HepG2 (cell line): ENCODE results near the gene RPL32. TPM values are rescaled to one million over a fixed set of nuclear protein-coding genes. Genes with fewer than 3 reads are reported as not detected.

Source experiments
- ADNP ChIP-seq: sonication (generic); formaldehyde crosslinking; IDR thresholded peaks from 2 replicates; pipeline ENCODE4 v1.4.0; 2020; ENCODE audit warnings: missing genetic modification reagents
- AHR ChIP-seq: IDR thresholded peaks from 2 replicates; pipeline ENCODE4 v1.6.1; 2018; ENCODE audit warnings: missing genetic modification reagents, missing compliant biosample characterization
- AKAP8 ChIP-seq: sonication (generic); formaldehyde crosslinking; IDR thresholded peaks from 2 replicates; pipeline ENCODE4 v1.5.1; 2020; ENCODE audit warnings: mild to moderate bottlenecking, missing genetic modification reagents
- AKNA ChIP-seq: sonication (generic); formaldehyde crosslinking; IDR thresholded peaks from 2 replicates; pipeline ENCODE4 v1.4.0; 2020; ENCODE audit warnings: missing genetic modification reagents, borderline replicate concordance
- CENPX ChIP-seq: sonication (generic); formaldehyde crosslinking; IDR thresholded peaks from 2 replicates; pipeline ENCODE4 v1.9.0; 2021; ENCODE audit warnings: mild to moderate bottlenecking, missing genetic modification reagents, moderate library complexity
- EED ChIP-seq: sonication (generic); formaldehyde crosslinking; IDR thresholded peaks from 2 replicates; pipeline ENCODE4 v1.5.0; 2020; ENCODE audit warnings: mild to moderate bottlenecking, missing genetic modification reagents
- GRHL1 ChIP-seq: sonication (generic); formaldehyde crosslinking; conservative IDR thresholded peaks from 2 replicates; pipeline ENCODE4 v1.8.0; 2022; ENCODE audit warnings: missing genetic modification reagents
- KDM3A ChIP-seq: IDR thresholded peaks from 2 replicates; pipeline ENCODE4 v1.6.1; 2018; ENCODE audit warnings: low read depth, missing compliant biosample characterization
- MAZ ChIP-seq, 2 experiments: sonication (generic) in 1 of 2; formaldehyde crosslinking in 1 of 2; IDR thresholded peaks; 2 replicates each; pipeline versions ENCODE4 v1.5.0 to v1.6.1; 2012 to 2020; ENCODE audit warnings: low read depth in 2 of 2, mild to moderate bottlenecking in 2 of 2, borderline replicate concordance in 1 of 2, improper control_type of control experiment in 1 of 2, low read length in 1 of 2, missing genetic modification reagents in 1 of 2, moderate library complexity in 1 of 2
- MYC ChIP-seq: sonication (generic); formaldehyde crosslinking; IDR thresholded peaks from 2 replicates; pipeline ENCODE4 v1.9.0; 2021; ENCODE audit warnings: missing genetic modification reagents, borderline replicate concordance
- PHF20 ChIP-seq: sonication (generic); formaldehyde crosslinking; IDR thresholded peaks from 2 replicates; pipeline ENCODE4 v1.5.0; 2020; ENCODE audit warnings: mild to moderate bottlenecking, missing genetic modification reagents
- POLR2G ChIP-seq: fragments of 200-400 bp; formaldehyde crosslinking; IDR thresholded peaks from 2 replicates; pipeline ENCODE4 v1.6.1; 2018; ENCODE audit warnings: mild to moderate bottlenecking, low read depth, low read length, moderate library complexity
- REXO4 ChIP-seq: sonication (generic); formaldehyde crosslinking; IDR thresholded peaks from 2 replicates; pipeline ENCODE4 v1.8.0; 2022; ENCODE audit warnings: missing genetic modification reagents, mild to moderate bottlenecking, borderline replicate concordance
- RFX3 ChIP-seq: IDR thresholded peaks from 2 replicates; pipeline ENCODE4 v1.6.1; 2016; ENCODE audit warnings: missing biosample characterization, missing genetic modification reagents
- SNAPC2 ChIP-seq: sonication (generic); formaldehyde crosslinking; IDR thresholded peaks from 2 replicates; pipeline ENCODE4 v1.8.1; 2022; ENCODE audit warnings: mild to moderate bottlenecking, missing genetic modification reagents
- TCF7L2 ChIP-seq: IDR thresholded peaks from 2 replicates; pipeline ENCODE4 v1.6.1; 2011; ENCODE audit warnings: mild to moderate bottlenecking, low read depth, low read length, moderate library complexity
- THAP7 ChIP-seq: sonication (generic); formaldehyde crosslinking; IDR thresholded peaks from 2 replicates; pipeline ENCODE4 v1.8.1; 2023; ENCODE audit warnings: mild to moderate bottlenecking, missing genetic modification reagents
- ZFP90 ChIP-seq: sonication (generic); formaldehyde crosslinking; IDR thresholded peaks from 2 replicates; pipeline ENCODE4 v1.8.0; 2022; ENCODE audit warnings: missing genetic modification reagents, mild to moderate bottlenecking, inconsistent platforms, borderline replicate concordance
- ZNF33B ChIP-seq: sonication (generic); formaldehyde crosslinking; IDR thresholded peaks from 2 replicates; pipeline ENCODE4 v1.5.1; 2020; ENCODE audit warnings: mild to moderate bottlenecking, missing genetic modification reagents
- ZNF451 ChIP-seq: sonication (generic); formaldehyde crosslinking; IDR thresholded peaks from 2 replicates; pipeline ENCODE4 v1.5.0; 2020; ENCODE audit warnings: mild to moderate bottlenecking, missing genetic modification reagents
- ZNF749 ChIP-seq: sonication (generic); formaldehyde crosslinking; IDR thresholded peaks from 2 replicates; pipeline ENCODE4 v1.8.0; 2022; ENCODE audit warnings: mild to moderate bottlenecking, missing genetic modification reagents, moderate library complexity, borderline replicate concordance
- polyA plus RNA-seq, 8 experiments: library from polyadenylated mRNA; depleted of rRNA in 3 of 8; stranded (reverse) in 7 of 8; unstranded in 1 of 8; fragments of >200 nt; fragmentation: Illumina TruSeq in 4 of 8; extraction: Trizol in 4 of 8; gene quantifications; 2 replicates each; pipeline versions ENCODE4 v1.2.1 to v1.2.3, GENCODE V29; 2011 to 2016; ENCODE audit warnings: low read depth in 4 of 8, missing spikeins in 1 of 8, mixed read lengths in 1 of 8; ENCODE audit not compliant: insufficient read depth in 1 of 8
- total RNA-seq, 5 experiments: library from RNA; depleted of rRNA; stranded (reverse); fragments of >200 nt; fragmentation: Illumina TruSeq; extraction: Trizol; gene quantifications; 2 replicates each; pipeline ENCODE4 v1.2.3, GENCODE V29; 2016; ENCODE audit warnings: low read depth in 1 of 5

The RPL32 gene
- total and polyA plus RNA-seq, 2 of the 13 experiments (the other 11 are each of a cell fraction or from before 2014, with no cell fraction given): 1,781 to 2,401 TPM

GRCh38 chr3:12810013-12810780, 31.2 kb downstream of the RPL32 start (continued):
- 0 out of 2 replicates have a peak, but pooled peaks have one; percentile 47 for TF ChIP-seq MAZ (IDR thresholded peaks at IDR 0.05; ENCODE audit: borderline replicate concordance, low read depth, low read length)
- no peak for TF ChIP-seq MAZ (CRISPR knock-in tag; IDR thresholded peaks at IDR 0.05; ENCODE audit: low read depth)
- TF ChIP-seq POLR2G: peak; percentile 41; the same call in 1 of the 2 replicates
- TF ChIP-seq CENPX: no peak
- TF ChIP-seq ZFP90 (CRISPR knock-in tag): no peak
- TF ChIP-seq ZNF33B: peak; percentile 71; the same call in 1 of the 2 replicates
- TF ChIP-seq THAP7 (CRISPR knock-in tag): no peak
- no peak for TF ChIP-seq GRHL1 (CRISPR knock-in tag)
- no peak for TF ChIP-seq REXO4 (CRISPR knock-in tag)
- no peak for TF ChIP-seq ZNF749
- TF ChIP-seq EED (CRISPR knock-in tag): no peak
- TF ChIP-seq RFX3 (CRISPR knock-in tag): no peak
- 0 out of 2 replicates have a peak, but pooled peaks have one; percentile 31 for TF ChIP-seq AKAP8 (CRISPR knock-in tag)
- 0 out of 2 replicates have a peak, but pooled peaks have one; percentile 64 for TF ChIP-seq SNAPC2
- TF ChIP-seq AKNA (CRISPR knock-in tag): no peak
- 0 out of 2 replicates have a peak, but pooled peaks have one; percentile 32 for TF ChIP-seq AHR
- TF ChIP-seq MYC: 0 out of 2 replicates have a peak, but pooled peaks have one; percentile 17
- peak; percentile 85; the same call in 1 of the 2 replicates for TF ChIP-seq ZNF451
- no peak for TF ChIP-seq ADNP (CRISPR knock-in tag)
- no peak for TF ChIP-seq PHF20 (CRISPR knock-in tag)
- 0 out of 2 replicates have a peak, but pooled peaks have one; percentile 38 for TF ChIP-seq KDM3A (CRISPR knock-in tag)
- TF ChIP-seq TCF7L2: no peak
